Natural killer cell treated with Interleukin-12 subunit alpha and Interleukin-12 subunit beta and Interleukin-15 and Interleukin-18, amount 100 ng/mL, for 72 hours (primary cell): ENCODE measurements around the gene ADK. TPM values are rescaled to one million over a fixed set of nuclear protein-coding genes. Genes with fewer than 3 reads are reported as not detected.
"Not testable (repeated sequence)": the region's sequence is repeated elsewhere in the genome, so short reads cannot be mapped to it uniquely, and the experiment has no call there.

ENCODE experiments used
- ATAC-seq, 2 donors: fragments of 150-1000 bp; cut with Tn5 transposase in 1 of 2; sonication (Bioruptor Pico), chemical (Tn5 transposase) in 1 of 2; 2 replicates each; pipeline ENCODE4 v1.10.0; 2021
- DNase-seq: peaks from one replicate; pipeline ENCODE4 v3.0.0; 2022; ENCODE audit warnings: low spot score
- H3K27ac Mint-ChIP-seq, 2 donors: 1 replicate in 1 of 2; 2 replicates in 1 of 2; pipeline ENCODE4 v1.8.0; 2022; ENCODE audit warnings: mixed read lengths in 2 of 2, mild to moderate bottlenecking in 1 of 2, moderate library complexity in 1 of 2
- H3K27me3 Mint-ChIP-seq, 2 donors: 1 replicate in 1 of 2; 2 replicates in 1 of 2; pipeline ENCODE4 v1.8.0; 2022; ENCODE audit warnings: mixed read lengths in 2 of 2
- H3K36me3 Mint-ChIP-seq: one replicate; pipeline ENCODE4 v1.8.0; 2022; ENCODE audit warnings: mixed read lengths
- H3K4me1 Mint-ChIP-seq, 2 donors: 1 replicate in 1 of 2; 2 replicates in 1 of 2; pipeline ENCODE4 v1.8.0; 2022; ENCODE audit warnings: low read depth in 2 of 2, mixed read lengths in 2 of 2, mild to moderate bottlenecking in 1 of 2
- H3K4me3 Mint-ChIP-seq: one replicate; pipeline ENCODE4 v1.8.0; 2022; ENCODE audit warnings: mixed read lengths
- H3K9me3 Mint-ChIP-seq: 2 replicates; pipeline ENCODE4 v1.8.0; 2022; ENCODE audit warnings: mixed read lengths
- total RNA-seq, 2 donors: library from RNA; stranded (reverse); gene quantifications; one replicate each; pipeline ENCODE4 v1.2.3, GENCODE V29; 2022

Gene ADK
- total RNA-seq, 2 donors from 2014 or later, result 18.9 to 49.5 TPM

GRCh38 chr10:74292871-74293427 is 141.9 kb downstream of the ADK start:
- Mint-ChIP-seq H3K4me1 (peaks cover 0 to 6% of the 10 kb centered on the region in 2 donors), H3K9me3 (no peaks in the 10 kb centered on the region), H3K27me3 (no peaks in the 10 kb centered on the region), H3K27ac (no peak overlapping the region), H3K4me3 (no peak overlapping the region), H3K36me3 (no peaks in the 10 kb centered on the region)
- DNase-seq (no peak), ATAC-seq (no peak)

- ATAC-seq, result no peak
- H3K9me3 Mint-ChIP-seq, result no peaks in the 10 kb centered on the region
- no peak for DNase-seq
- H3K4me3 Mint-ChIP-seq, result no peak overlapping the region
- H3K27me3 Mint-ChIP-seq, result no peaks in the 10 kb centered on the region
- no peak overlapping the region for H3K27ac Mint-ChIP-seq
- H3K36me3 Mint-ChIP-seq, result no peaks in the 10 kb centered on the region
- H3K4me1 Mint-ChIP-seq, result peaks cover 0 to 6% of the 10 kb centered on the region in 2 donors
These were observed 142.8 kb downstream of the ADK start for GRCh38 chr10:74293686-74294371.

GRCh38 chr10:74297389-74298080 is 146.5 kb downstream of the ADK start:
- Mint-ChIP-seq H3K4me3 (no peak overlapping the region), H3K27ac (no peak overlapping the region), H3K9me3 (no peaks in the 10 kb centered on the region), H3K27me3 (no peaks in the 10 kb centered on the region), H3K36me3 (no peaks in the 10 kb centered on the region), H3K4me1 (peaks cover 0 to 9% of the 10 kb centered on the region in 2 donors)
- DNase-seq, result no peak
- no peak for ATAC-seq

- H3K9me3 Mint-ChIP-seq, DNase-seq, H3K36me3 Mint-ChIP-seq, H3K4me3 Mint-ChIP-seq, H3K4me1 Mint-ChIP-seq, H3K27ac Mint-ChIP-seq, ATAC-seq, H3K27me3 Mint-ChIP-seq: not testable (repeated sequence)
These were observed 149.1 kb downstream of the ADK start for GRCh38 chr10:74300074-74300621.

GRCh38 chr10:74300666-74301065 is 149.6 kb downstream of the ADK start:
- Mint-ChIP-seq H3K9me3 (no peaks in the 10 kb centered on the region), H3K4me3 (no peak overlapping the region), H3K27me3 (no peaks in the 10 kb centered on the region), H3K27ac (no peak overlapping the region), H3K36me3 (no peaks in the 10 kb centered on the region), H3K4me1 (peaks cover 0 to 6% of the 10 kb centered on the region in 2 donors)
- DNase-seq (no peak), ATAC-seq (no peak)

GRCh38 chr10:74305730-74306129 is 154.7 kb downstream of the ADK start:
- Mint-ChIP-seq H3K36me3 (no peaks in the 10 kb centered on the region), H3K27me3 (no peaks in the 10 kb centered on the region), H3K4me3 (no peak overlapping the region), H3K4me1 (peaks cover 13 to 16% of the 10 kb centered on the region in 2 donors), H3K27ac (no peak overlapping the region), H3K9me3 (no peaks in the 10 kb centered on the region)
- ATAC-seq (no peak), DNase-seq (no peak)

- ATAC-seq, result no peak
These were observed 155.4 kb downstream of the ADK start for GRCh38 chr10:74306227-74306982.

GRCh38 chr10:74307061-74307651 is 156.1 kb downstream of the ADK start:
- ATAC-seq, result no peak

More at GRCh38 chr10:74306227-74306982, 155.4 kb downstream of the ADK start:
- peaks cover 13 to 16% of the 10 kb centered on the region in 2 donors for H3K4me1 Mint-ChIP-seq
- no peaks in the 10 kb centered on the region for H3K27me3 Mint-ChIP-seq
- no peak for DNase-seq
- no peaks in the 10 kb centered on the region for H3K9me3 Mint-ChIP-seq
- no peak overlapping the region for H3K4me3 Mint-ChIP-seq
- no peaks in the 10 kb centered on the region for H3K36me3 Mint-ChIP-seq
- H3K27ac Mint-ChIP-seq, result no peak overlapping the region

GRCh38 chr10:74310652-74311257 is 159.7 kb downstream of the ADK start:
- Mint-ChIP-seq H3K4me3 (no peak overlapping the region), H3K27me3 (no peaks in the 10 kb centered on the region), H3K4me1 (peaks cover 13 to 16% of the 10 kb centered on the region in 2 donors), H3K9me3 (no peaks in the 10 kb centered on the region), H3K27ac (no peak overlapping the region), H3K36me3 (no peaks in the 10 kb centered on the region)
- no peak for DNase-seq
- no peak for ATAC-seq

More at GRCh38 chr10:74307061-74307651, 156.1 kb downstream of the ADK start:
- no peaks in the 10 kb centered on the region for H3K9me3 Mint-ChIP-seq
- H3K4me3 Mint-ChIP-seq, result no peak overlapping the region
- H3K27ac Mint-ChIP-seq, result no peak overlapping the region
- peaks cover 13 to 16% of the 10 kb centered on the region in 2 donors for H3K4me1 Mint-ChIP-seq
- no peaks in the 10 kb centered on the region for H3K36me3 Mint-ChIP-seq
- no peak for DNase-seq
- H3K27me3 Mint-ChIP-seq, result no peaks in the 10 kb centered on the region

- H3K9me3 Mint-ChIP-seq, result no peaks in the 10 kb centered on the region
- no peak for DNase-seq
These were observed 163.1 kb downstream of the ADK start for GRCh38 chr10:74314166-74314565.

GRCh38 chr10:74320026-74320425 is 169.0 kb downstream of the ADK start:
- peaks cover 0 to 4% of the 10 kb centered on the region in 2 donors for H3K4me1 Mint-ChIP-seq
- no peak for ATAC-seq
- no peaks in the 10 kb centered on the region for H3K27me3 Mint-ChIP-seq
- H3K36me3 Mint-ChIP-seq, result peaks cover 17% of the 10 kb centered on the region
- peaks cover 3% of the 10 kb centered on the region for H3K9me3 Mint-ChIP-seq
- no peak for DNase-seq
- no peak overlapping the region for H3K4me3 Mint-ChIP-seq
- no peak overlapping the region for H3K27ac Mint-ChIP-seq

More at GRCh38 chr10:74314166-74314565, 163.1 kb downstream of the ADK start:
- no peaks in the 10 kb centered on the region for H3K27me3 Mint-ChIP-seq
- H3K4me1 Mint-ChIP-seq, result no peaks in the 10 kb centered on the region
- no peaks in the 10 kb centered on the region for H3K36me3 Mint-ChIP-seq
- no peak for ATAC-seq
- no peak overlapping the region for H3K4me3 Mint-ChIP-seq
- no peak overlapping the region for H3K27ac Mint-ChIP-seq

GRCh38 chr10:74320717-74321116 is 169.7 kb downstream of the ADK start:
- Mint-ChIP-seq H3K4me1 (peaks cover 0 to 4% of the 10 kb centered on the region in 2 donors), H3K4me3 (no peak overlapping the region), H3K27me3 (no peaks in the 10 kb centered on the region), H3K9me3 (peaks cover 3% of the 10 kb centered on the region), H3K36me3 (peaks cover 17% of the 10 kb centered on the region), H3K27ac (no peak overlapping the region)
- ATAC-seq, result no peak
- no peak for DNase-seq

GRCh38 chr10:74322141-74322540 is 171.1 kb downstream of the ADK start:
- Mint-ChIP-seq H3K27me3 (no peaks in the 10 kb centered on the region), H3K9me3 (peaks cover 3% of the 10 kb centered on the region), H3K36me3 (peaks cover 17% of the 10 kb centered on the region), H3K4me3 (no peak overlapping the region), H3K27ac (no peak overlapping the region), H3K4me1 (peaks cover 0 to 4% of the 10 kb centered on the region in 2 donors)
- no peak for DNase-seq
- no peak for ATAC-seq
